Ishikawa (cell line): ENCODE results near the gene NUCB1.

Experiments used
- CEBPB ChIP-seq: IDR thresholded peaks from 2 replicates; pipeline ENCODE4 v1.6.1; 2012
- CREB1 ChIP-seq: IDR thresholded peaks from 2 replicates; pipeline ENCODE4 v1.6.1; 2012; ENCODE audit warnings: low read depth
- EGR1 ChIP-seq: IDR thresholded peaks from 2 replicates; pipeline ENCODE4 v1.6.1; 2012
- EP300 ChIP-seq: IDR thresholded peaks from 2 replicates; pipeline ENCODE4 v1.6.1; 2012; ENCODE audit warnings: borderline replicate concordance
- FOXM1 ChIP-seq: IDR thresholded peaks from 2 replicates; pipeline ENCODE4 v1.6.1; 2012; ENCODE audit warnings: low read depth, borderline replicate concordance
- MAX ChIP-seq: IDR thresholded peaks from 2 replicates; pipeline ENCODE4 v1.6.1; 2012
- NFIC ChIP-seq: IDR thresholded peaks from 2 replicates; pipeline ENCODE4 v1.6.1; 2012
- RAD21 ChIP-seq: IDR thresholded peaks from 2 replicates; pipeline ENCODE4 v1.6.1; 2012; ENCODE audit warnings: low read depth
- REST ChIP-seq: IDR thresholded peaks from 2 replicates; pipeline ENCODE4 v1.6.1; 2012; ENCODE audit warnings: low read depth, mild to moderate bottlenecking
- TAF1 ChIP-seq: IDR thresholded peaks from 2 replicates; pipeline ENCODE4 v1.6.1; 2012; ENCODE audit warnings: low read depth, mild to moderate bottlenecking
- TCF12 ChIP-seq: IDR thresholded peaks from 2 replicates; pipeline ENCODE4 v1.6.1; 2012; ENCODE audit warnings: low read depth
- TEAD4 ChIP-seq: IDR thresholded peaks from 2 replicates; pipeline ENCODE4 v1.6.1; 2012
- USF1 ChIP-seq: IDR thresholded peaks from 2 replicates; pipeline ENCODE4 v1.6.1; 2012
- YY1 ChIP-seq: IDR thresholded peaks from 2 replicates; pipeline ENCODE4 v1.6.1; 2012; ENCODE audit warnings: low read depth
- ZBTB7A ChIP-seq: IDR thresholded peaks from 2 replicates; pipeline ENCODE4 v1.6.1; 2012; ENCODE audit warnings: low read depth

The NUCB1 gene

GRCh38 chr19:48961673-48962028 is 61.5 kb downstream of the NUCB1 start:
- no peak for TF ChIP-seq MAX
- TF ChIP-seq CEBPB: no peak
- no peak for TF ChIP-seq RAD21
- no peak for TF ChIP-seq USF1
- TF ChIP-seq FOXM1: no peak
- no peak for TF ChIP-seq EGR1
- no peak for TF ChIP-seq YY1
- no peak for TF ChIP-seq REST
- no peak for TF ChIP-seq TEAD4
- no peak for TF ChIP-seq TCF12
- TF ChIP-seq CREB1: no peak
- TF ChIP-seq TAF1: no peak
- TF ChIP-seq NFIC: no peak
- TF ChIP-seq EP300: no peak
- TF ChIP-seq ZBTB7A: no peak

- TF ChIP-seq ZBTB7A (0 out of 2 replicates have a peak, but pooled peaks have one; percentile 35), YY1 (no peak)
Observed at GRCh38 chr19:48962029-48962848, 62.1 kb downstream of the NUCB1 start.

GRCh38 chr19:48962849-48963165 is 62.7 kb downstream of the NUCB1 start:
- no peak for TF ChIP-seq CREB1
- no peak for TF ChIP-seq USF1
- no peak for TF ChIP-seq ZBTB7A
- no peak for TF ChIP-seq TEAD4
- TF ChIP-seq CEBPB: no peak
- no peak for TF ChIP-seq YY1
- no peak for TF ChIP-seq MAX
- TF ChIP-seq EP300: no peak
- TF ChIP-seq REST: no peak
- no peak for TF ChIP-seq EGR1
- no peak for TF ChIP-seq TAF1
- no peak for TF ChIP-seq FOXM1

- 0 out of 2 replicates have a peak, but pooled peaks have one; percentile 48 for TF ChIP-seq EP300
- no peak for TF ChIP-seq FOXM1
- TF ChIP-seq TEAD4: peak; percentile 35
- peak; percentile 29; the same call in 1 of the 2 replicates for TF ChIP-seq MAX
- TF ChIP-seq TCF12: no peak
- no peak for TF ChIP-seq EGR1
- no peak for TF ChIP-seq YY1
- no peak for TF ChIP-seq REST
- TF ChIP-seq NFIC: 0 out of 2 replicates have a peak, but pooled peaks have one; percentile 48
- no peak for TF ChIP-seq RAD21
- TF ChIP-seq TAF1: no peak
- TF ChIP-seq CEBPB: no peak
- no peak for TF ChIP-seq USF1
- peak; percentile 62; the same call in 1 of the 2 replicates for TF ChIP-seq ZBTB7A
- no peak for TF ChIP-seq CREB1
Observed at GRCh38 chr19:48963371-48964204, 63.5 kb downstream of the NUCB1 start.
